GM12878 (cell line): ENCODE measurements around the gene NME7. TPM values are rescaled to one million over a fixed set of nuclear protein-coding genes. Genes with fewer than 3 reads are reported as not detected.

Source experiments
- BACH1 ChIP-seq: fragments of 450-650 bp; IDR thresholded peaks from 2 replicates; pipeline ENCODE4 v1.6.1; 2017; ENCODE audit warnings: mild to moderate bottlenecking, borderline replicate concordance
- BMI1 ChIP-seq: fragments of 450-650 bp; IDR thresholded peaks from 2 replicates; pipeline ENCODE4 v1.6.1; 2016; ENCODE audit warnings: mild to moderate bottlenecking, moderate library complexity, borderline replicate concordance
- CUX1 ChIP-seq: IDR thresholded peaks from 2 replicates; pipeline ENCODE4 v1.6.1; 2012; ENCODE audit warnings: improper control_type of control experiment, low read depth, low read length; ENCODE audit not compliant: insufficient replicate concordance
- DPF2 ChIP-seq: fragments of 450-650 bp; IDR thresholded peaks from 2 replicates; pipeline ENCODE4 v1.6.1; 2017; ENCODE audit warnings: mild to moderate bottlenecking
- EP300 ChIP-seq, 2 experiments: fragments of 150-350 bp in 1 of 2; IDR thresholded peaks; 2 replicates each; pipeline ENCODE4 v1.6.1; 2011 to 2012; ENCODE audit warnings: low read depth in 2 of 2, low read length in 2 of 2, borderline replicate concordance in 1 of 2, improper control_type of control experiment in 1 of 2, inconsistent platforms in 1 of 2; ENCODE audit not compliant: control insufficient read depth in 1 of 2
- HDAC2 ChIP-seq: fragments of 200-600 bp; sonication (generic); IDR thresholded peaks from 2 replicates; pipeline ENCODE4 v1.6.1; 2017
- IKZF1 ChIP-seq: fragments of 450-650 bp; conservative IDR thresholded peaks from 2 replicates; pipeline ENCODE4 v1.6.1; 2017; ENCODE audit warnings: antibody characterized with exemption, mild to moderate bottlenecking
- IRF4 ChIP-seq: IDR thresholded peaks from 2 replicates; pipeline ENCODE4 v1.6.1; 2011; ENCODE audit warnings: low read depth, low read length
- MTA3 ChIP-seq: IDR thresholded peaks from 2 replicates; pipeline ENCODE4 v1.6.1; 2012; ENCODE audit warnings: low read length, inconsistent platforms, borderline replicate concordance
- RELA ChIP-seq: fragments of 450-650 bp; IDR thresholded peaks from 2 replicates; pipeline ENCODE4 v1.8.0; 2014; ENCODE audit warnings: borderline replicate concordance; ENCODE audit not compliant: partially characterized antibody
- ZNF217 ChIP-seq: fragments of 450-650 bp; IDR thresholded peaks from 2 replicates; pipeline ENCODE4 v1.6.1; 2017; ENCODE audit warnings: antibody characterized with exemption, mild to moderate bottlenecking
- ZNF622 ChIP-seq: fragments of 450-650 bp; IDR thresholded peaks from 2 replicates; pipeline ENCODE4 v1.6.1; 2017; ENCODE audit warnings: mild to moderate bottlenecking, inconsistent platforms
- polyA plus RNA-seq, 11 experiments: library from polyadenylated mRNA; depleted of rRNA in 4 of 11; unstranded in 6 of 11; stranded (reverse) in 5 of 11; fragments of >200 nt; fragmentation: Nextera tagmentation in 4 of 11; fragmentation: Illumina TruSeq in 1 of 11; extraction: Ambion mirVana in 4 of 11; extraction: Trizol in 1 of 11; gene quantifications; 1 replicate in 1 of 11; 2 replicates in 10 of 11; pipeline versions ENCODE4 v1.2.1 to v1.2.3, GENCODE V29; 2011 to 2016; ENCODE audit warnings: inconsistent platforms in 2 of 11, missing spikeins in 2 of 11, low read depth in 1 of 11
- total RNA-seq, 4 experiments: library from RNA; depleted of rRNA in 3 of 4; stranded (reverse); fragments of >200 nt in 3 of 4; fragmentation: Illumina TruSeq in 1 of 4; extraction: Trizol in 1 of 4; gene quantifications; 2 replicates each; pipeline versions ENCODE4 v1.2.1 to v1.2.3, GENCODE V29; 2013 to 2021

The NME7 gene
- total and polyA plus RNA-seq, 10 of the 15 experiments (the other 5 are each of a cell fraction or from before 2014, with no cell fraction given) = 1.5 to 15.6 (median 7.2) TPM

- TF ChIP-seq ZNF622 = no peak
- no peak for TF ChIP-seq CUX1
- peak; percentile 50; the same call in 1 of the 2 replicates for TF ChIP-seq IRF4
- 0 out of 2 replicates have a peak, but pooled peaks have one; percentile 12 for TF ChIP-seq BMI1
- no peak for TF ChIP-seq HDAC2
- TF ChIP-seq RELA = no peak
- peak; percentile 40; the same call in 1 of the 2 replicates for TF ChIP-seq DPF2
- 0 out of 2 replicates have a peak, but pooled peaks have one; percentile 30 for TF ChIP-seq ZNF217
- 0 out of 2 replicates have a peak, but pooled peaks have one; percentile 53 for TF ChIP-seq IKZF1
- peak in 1 of 2 experiments; percentile 15; a peak in 1 of 4 replicates for TF ChIP-seq EP300 (IDR thresholded peaks at IDR 0.05; ENCODE audit: borderline replicate concordance in 1 of 2, control insufficient read depth in 1 of 2, low read depth in 2 of 2, low read length in 2 of 2)
- no peak for TF ChIP-seq MTA3
- TF ChIP-seq BACH1 = no peak
These were observed 277.2 kb downstream of the NME7 start (continued) for GRCh38 chr1:169090308-169090899.
